ENCODE measurements around the gene RNF157.
"Not testable (repeated sequence)": the region's sequence is repeated elsewhere in the genome, so short reads cannot be mapped to it uniquely, and the experiment has no call there.

RNF157 gene

DNA sequence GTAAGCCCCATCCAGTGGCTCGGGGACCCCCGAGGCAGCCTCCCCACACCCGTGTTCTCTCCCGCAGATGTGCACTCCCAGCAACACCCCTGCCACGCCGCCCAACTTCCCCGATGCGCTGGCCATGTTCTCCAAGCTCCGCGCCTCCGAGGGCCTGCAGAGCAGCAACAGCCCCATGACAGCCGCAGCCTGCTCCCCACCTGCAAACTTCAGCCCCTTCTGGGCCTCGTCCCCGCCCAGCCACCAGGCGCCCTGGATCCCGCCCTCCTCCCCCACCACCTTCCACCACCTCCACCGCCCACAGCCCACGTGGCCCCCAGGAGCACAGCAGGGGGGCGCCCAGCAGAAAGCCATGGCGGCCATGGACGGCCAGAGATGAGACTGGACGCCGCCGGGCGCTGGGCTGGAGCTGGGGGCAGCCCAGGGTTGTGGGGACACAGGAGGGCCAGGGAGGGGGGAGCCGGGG is 29.9 kb upstream of the RNF157 start:
- H3K9me2 ChIP-seq (replicated peaks; ENCODE audit: insufficient read depth, low read length), result no peaks in the 10 kb centered on the region
- H3K4me3 ChIP-seq (ENCODE audit: low read length), result no peak overlapping the region
- no peak for DNase-seq
- TF ChIP-seq EZH2 (optimal IDR thresholded peaks at IDR 0.05; ENCODE audit: low read depth, low read length), result no peak
- H3K4me2 ChIP-seq (ENCODE audit: low read depth, low read length), result no peak overlapping the region
- H3K4me1 ChIP-seq (ENCODE audit: low read length), result peaks cover 27% of the 10 kb centered on the region
- H3K27ac ChIP-seq (ENCODE audit: low read length), result no peak overlapping the region
- no peaks in the 10 kb centered on the region for H4K20me1 ChIP-seq (ENCODE audit: insufficient read depth, low read length)
- H3F3A ChIP-seq (ENCODE audit: insufficient read depth, low read length), result peaks cover 57% of the 10 kb centered on the region
- H3K9ac ChIP-seq (ENCODE audit: low read length), result no peak overlapping the region
- no peaks in the 10 kb centered on the region for H3K27me3 ChIP-seq (replicated peaks; ENCODE audit: insufficient read depth, low read length)
- 0 out of 2 replicates have a peak, but pooled peaks cover 6% of the 10 kb centered on the region for H3K36me3 ChIP-seq (replicated peaks; ENCODE audit: insufficient read depth, low read length)
- no peaks in the 10 kb centered on the region for H3K9me3 ChIP-seq (replicated peaks; ENCODE audit: insufficient read depth, low read length)
- H2AFZ ChIP-seq (ENCODE audit: low read length), result no peak overlapping the region
- H3K79me2 ChIP-seq (ENCODE audit: low read length), result peaks cover 46% of the 10 kb centered on the region

DNA sequence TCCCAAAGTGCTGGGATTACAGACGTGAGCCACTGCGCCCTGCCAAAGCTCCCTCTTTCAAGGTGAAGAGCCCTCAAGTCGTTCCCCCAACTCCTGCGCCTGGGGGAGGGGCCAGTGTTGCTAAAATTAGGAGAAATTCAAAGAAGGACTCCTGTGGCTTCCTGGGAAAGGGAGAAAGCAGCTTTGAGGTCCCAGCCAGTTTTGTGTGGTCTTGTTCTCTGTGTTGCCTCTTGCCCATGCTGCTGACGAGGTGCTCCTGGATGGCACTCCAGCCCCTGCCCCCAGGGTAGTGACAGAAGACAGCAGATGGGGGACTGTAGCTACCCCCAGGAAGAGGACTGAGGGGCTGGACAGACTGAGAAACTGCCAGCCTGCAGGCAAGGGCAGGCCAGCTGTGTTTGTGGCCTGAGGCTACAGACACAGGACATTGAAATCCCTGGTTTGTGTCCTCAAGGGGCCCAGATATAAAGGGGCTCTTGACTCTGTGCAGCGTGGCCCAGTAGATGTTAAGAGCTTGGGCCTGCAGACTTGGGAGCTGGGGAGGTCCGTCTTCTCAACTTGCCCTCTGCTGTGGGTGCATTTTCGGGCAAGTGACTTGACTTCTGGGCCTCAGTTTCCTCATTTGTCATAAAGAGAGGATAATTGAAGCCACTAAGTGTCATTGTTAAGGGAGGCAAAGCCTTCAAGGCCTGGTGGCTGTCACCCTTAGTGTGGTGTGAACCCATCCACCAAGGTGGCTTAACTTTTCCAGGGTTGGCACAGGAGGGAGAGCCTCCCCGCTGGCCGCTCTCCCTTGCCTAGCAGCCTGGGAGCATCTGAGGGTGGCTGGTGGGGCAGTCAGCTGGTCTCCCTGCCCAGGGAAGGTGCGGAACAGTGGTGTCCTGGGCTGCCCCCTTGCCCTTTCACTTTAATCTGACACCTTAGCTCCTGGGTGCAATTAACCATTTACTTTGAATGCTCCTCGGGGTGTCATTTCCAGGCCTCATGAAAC is 29.0 kb upstream of the RNF157 start:
- H3K4me2 ChIP-seq (ENCODE audit: low read depth, low read length), result no peak overlapping the region
- no peak overlapping the region for H3K9ac ChIP-seq (ENCODE audit: low read length)
- H3K79me2 ChIP-seq (ENCODE audit: low read length), result peaks cover 46% of the 10 kb centered on the region
- no peak overlapping the region for H3K27ac ChIP-seq (ENCODE audit: low read length)
- H4K20me1 ChIP-seq (ENCODE audit: insufficient read depth, low read length), result no peaks in the 10 kb centered on the region
- no peaks in the 10 kb centered on the region for H3K9me2 ChIP-seq (replicated peaks; ENCODE audit: insufficient read depth, low read length)
- H3F3A ChIP-seq (ENCODE audit: insufficient read depth, low read length), result peaks cover 59% of the 10 kb centered on the region
- H3K9me3 ChIP-seq (replicated peaks; ENCODE audit: insufficient read depth, low read length), result no peaks in the 10 kb centered on the region
- H3K27me3 ChIP-seq (replicated peaks; ENCODE audit: insufficient read depth, low read length), result no peaks in the 10 kb centered on the region
- no peak overlapping the region for H2AFZ ChIP-seq (ENCODE audit: low read length)
- no peak for DNase-seq
- H3K4me1 ChIP-seq (ENCODE audit: low read length), result peaks cover 29% of the 10 kb centered on the region
- TF ChIP-seq EZH2phosphoT487 (IDR thresholded peaks at IDR 0.05; ENCODE audit: low read length) (no peak), EZH2 (optimal IDR thresholded peaks at IDR 0.05; ENCODE audit: low read depth, low read length) (no peak)
- TF ChIP-seq, protein P1, sequence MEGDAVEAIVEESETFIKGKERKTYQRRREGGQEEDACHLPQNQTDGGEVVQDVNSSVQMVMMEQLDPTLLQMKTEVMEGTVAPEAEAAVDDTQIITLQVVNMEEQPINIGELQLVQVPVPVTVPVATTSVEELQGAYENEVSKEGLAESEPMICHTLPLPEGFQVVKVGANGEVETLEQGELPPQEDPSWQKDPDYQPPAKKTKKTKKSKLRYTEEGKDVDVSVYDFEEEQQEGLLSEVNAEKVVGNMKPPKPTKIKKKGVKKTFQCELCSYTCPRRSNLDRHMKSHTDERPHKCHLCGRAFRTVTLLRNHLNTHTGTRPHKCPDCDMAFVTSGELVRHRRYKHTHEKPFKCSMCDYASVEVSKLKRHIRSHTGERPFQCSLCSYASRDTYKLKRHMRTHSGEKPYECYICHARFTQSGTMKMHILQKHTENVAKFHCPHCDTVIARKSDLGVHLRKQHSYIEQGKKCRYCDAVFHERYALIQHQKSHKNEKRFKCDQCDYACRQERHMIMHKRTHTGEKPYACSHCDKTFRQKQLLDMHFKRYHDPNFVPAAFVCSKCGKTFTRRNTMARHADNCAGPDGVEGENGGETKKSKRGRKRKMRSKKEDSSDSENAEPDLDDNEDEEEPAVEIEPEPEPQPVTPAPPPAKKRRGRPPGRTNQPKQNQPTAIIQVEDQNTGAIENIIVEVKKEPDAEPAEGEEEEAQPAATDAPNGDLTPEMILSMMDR (IDR thresholded peaks at IDR 0.05; ENCODE audit: low read length), result no peak
- 0 out of 2 replicates have a peak, but pooled peaks cover 6% of the 10 kb centered on the region for H3K36me3 ChIP-seq (replicated peaks; ENCODE audit: insufficient read depth, low read length)
- no peak overlapping the region for H3K4me3 ChIP-seq (ENCODE audit: low read length)

DNA sequence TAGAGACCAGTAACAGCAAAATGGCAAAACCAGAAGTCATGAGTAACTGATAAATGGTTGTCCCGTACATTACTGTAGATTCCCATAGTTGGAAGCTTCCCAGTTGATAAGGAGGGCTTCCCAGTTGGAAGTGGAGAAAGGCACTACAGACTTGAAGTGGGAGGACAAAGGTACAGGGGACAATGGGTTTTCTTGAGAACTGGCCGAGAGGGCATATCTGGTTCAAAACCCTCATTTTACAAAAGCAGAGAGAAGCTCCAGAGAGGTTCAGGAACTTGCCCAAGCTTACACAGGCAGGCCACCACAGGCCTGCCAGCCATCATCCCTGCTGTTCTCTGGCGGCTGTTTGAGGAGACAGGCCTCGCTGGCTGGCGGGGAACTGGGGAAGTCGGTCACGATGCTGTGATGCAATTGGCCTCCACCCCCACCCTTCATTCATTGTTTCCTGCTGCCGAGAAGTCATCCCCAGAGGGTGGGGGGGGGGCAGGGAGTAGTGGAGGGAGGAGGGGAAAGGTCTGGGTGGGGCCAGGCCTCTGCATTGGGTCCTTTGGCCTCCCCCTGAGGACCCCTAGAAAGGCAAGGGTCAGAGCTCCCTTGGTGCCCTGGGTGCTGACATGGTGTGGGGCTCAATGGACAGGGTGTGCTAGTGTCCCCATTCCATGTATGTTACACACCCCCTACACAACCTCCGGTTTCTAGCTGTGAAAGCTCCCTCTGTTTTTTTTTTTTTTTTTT is 27.9 kb upstream of the RNF157 start:
- H2AFZ ChIP-seq (ENCODE audit: low read length), result no peak overlapping the region
- H3K36me3 ChIP-seq (replicated peaks; ENCODE audit: insufficient read depth, low read length), result 0 out of 2 replicates have a peak, but pooled peaks cover 6% of the 10 kb centered on the region
- no peak for DNase-seq
- H3K4me3 ChIP-seq (ENCODE audit: low read length), result no peak overlapping the region
- H3K4me2 ChIP-seq (ENCODE audit: low read depth, low read length), result peak overlapping the region; percentile 11; the same call in 1 of the 2 replicates
- TF ChIP-seq, protein P1 (IDR thresholded peaks at IDR 0.05; ENCODE audit: low read length), result no peak
- TF ChIP-seq EZH2phosphoT487 (IDR thresholded peaks at IDR 0.05; ENCODE audit: low read length) (no peak), EZH2 (optimal IDR thresholded peaks at IDR 0.05; ENCODE audit: low read depth, low read length) (no peak)
- H3K79me2 ChIP-seq (ENCODE audit: low read length), result peaks cover 46% of the 10 kb centered on the region
- H3K9ac ChIP-seq (ENCODE audit: low read length), result peak overlapping the region; percentile 1; the same call in 1 of the 2 replicates
- H3K27me3 ChIP-seq (replicated peaks; ENCODE audit: insufficient read depth, low read length), result no peaks in the 10 kb centered on the region
- no peaks in the 10 kb centered on the region for H4K20me1 ChIP-seq (ENCODE audit: insufficient read depth, low read length)
- H3K9me3 ChIP-seq (replicated peaks; ENCODE audit: insufficient read depth, low read length), result no peaks in the 10 kb centered on the region
- H3K27ac ChIP-seq (ENCODE audit: low read length), result peak overlapping the region; percentile 11; the same call in 1 of the 2 replicates
- peaks cover 59% of the 10 kb centered on the region for H3F3A ChIP-seq (ENCODE audit: insufficient read depth, low read length)
- no peaks in the 10 kb centered on the region for H3K9me2 ChIP-seq (replicated peaks; ENCODE audit: insufficient read depth, low read length)
- H3K4me1 ChIP-seq (ENCODE audit: low read length), result peaks cover 40% of the 10 kb centered on the region

DNA sequence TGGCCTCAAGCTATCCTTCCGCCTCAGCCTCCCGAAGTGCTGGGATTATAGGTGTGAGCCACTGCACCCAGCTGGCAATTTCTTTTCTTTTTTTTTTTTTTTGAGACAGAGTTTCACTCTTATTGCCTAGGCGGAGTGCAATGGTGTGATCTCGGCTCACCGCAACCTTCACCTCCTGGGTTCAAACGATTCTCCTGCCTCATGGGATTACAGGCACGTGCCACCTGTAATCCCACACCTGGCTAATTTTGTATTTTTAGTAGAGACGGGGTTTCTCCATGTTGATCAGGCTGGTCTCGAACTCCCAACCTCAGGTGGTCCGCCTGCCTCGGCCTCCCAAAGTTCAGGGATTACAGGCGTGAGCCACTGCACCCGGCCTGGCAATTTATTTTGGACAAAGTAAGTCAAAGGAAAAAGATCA is 27.3 kb upstream of the RNF157 start:
- Histone ChIP-seq H3F3A (ENCODE audit: insufficient read depth, low read length) (peaks cover 59% of the 10 kb centered on the region), H3K79me2 (ENCODE audit: low read length) (peaks cover 46% of the 10 kb centered on the region), H3K9ac (ENCODE audit: low read length) (peak overlapping the region; percentile 1; the same call in 1 of the 2 replicates), H3K4me1 (ENCODE audit: low read length) (peaks cover 46% of the 10 kb centered on the region), H3K4me2 (ENCODE audit: low read depth, low read length) (peak overlapping the region; percentile 100; the same call in 1 of the 2 replicates), H3K27ac (ENCODE audit: low read length) (peak overlapping the region; percentile 11; the same call in 1 of the 2 replicates)
- H3K27me3 ChIP-seq (replicated peaks; ENCODE audit: insufficient read depth, low read length); H3K4me3 ChIP-seq (ENCODE audit: low read length); H3K9me2 ChIP-seq (replicated peaks; ENCODE audit: insufficient read depth, low read length); H3K9me3 ChIP-seq (replicated peaks; ENCODE audit: insufficient read depth, low read length); H2AFZ ChIP-seq (ENCODE audit: low read length); DNase-seq; H4K20me1 ChIP-seq (ENCODE audit: insufficient read depth, low read length); H3K36me3 ChIP-seq (replicated peaks; ENCODE audit: insufficient read depth, low read length): not testable (repeated sequence)

Data from MM.1S (cell line).